ENCODE results near the gene C1orf167. TPM values are rescaled to one million over a fixed set of nuclear protein-coding genes. Genes with fewer than 3 reads are reported as not detected.

The C1orf167 gene
- total RNA-seq, 4 donors from 2014 or later, result 0.72 to 2.0 TPM; not detected in 2

DNA sequence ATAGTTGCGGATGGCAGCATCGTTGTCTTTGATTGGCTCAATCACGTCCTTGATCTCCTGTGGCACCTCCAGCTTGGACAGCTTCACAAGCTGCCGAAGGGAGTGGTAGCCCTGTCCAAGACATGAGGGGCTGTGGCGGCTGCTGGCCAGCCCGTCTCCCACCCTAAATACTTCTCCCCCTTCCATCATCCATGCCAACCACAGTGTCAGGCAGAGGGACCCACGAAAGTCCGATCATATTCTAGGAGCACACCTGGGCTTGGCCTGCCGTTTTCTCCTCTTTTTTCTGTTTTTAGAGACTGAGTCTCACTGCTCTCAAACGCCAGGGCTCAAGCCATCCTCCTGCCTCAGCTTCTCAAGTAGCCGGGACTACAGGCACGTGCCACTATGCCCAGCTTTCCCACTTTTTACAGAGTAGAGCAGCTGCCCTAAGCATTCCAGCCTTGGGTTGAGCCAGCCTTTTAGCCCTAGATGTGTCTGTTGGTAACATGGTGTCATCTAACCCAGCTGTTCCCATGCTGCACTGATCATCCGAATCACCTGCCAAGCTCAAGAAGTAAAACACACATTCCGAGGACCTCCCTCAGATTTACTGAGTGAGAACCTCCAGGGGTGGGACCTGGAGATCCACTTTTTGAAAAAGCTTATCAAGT is 33.4 kb downstream of the C1orf167 start:
- ATAC-seq (ENCODE audit: low FRiP score), result no peak
- TF ChIP-seq, protein P1, sequence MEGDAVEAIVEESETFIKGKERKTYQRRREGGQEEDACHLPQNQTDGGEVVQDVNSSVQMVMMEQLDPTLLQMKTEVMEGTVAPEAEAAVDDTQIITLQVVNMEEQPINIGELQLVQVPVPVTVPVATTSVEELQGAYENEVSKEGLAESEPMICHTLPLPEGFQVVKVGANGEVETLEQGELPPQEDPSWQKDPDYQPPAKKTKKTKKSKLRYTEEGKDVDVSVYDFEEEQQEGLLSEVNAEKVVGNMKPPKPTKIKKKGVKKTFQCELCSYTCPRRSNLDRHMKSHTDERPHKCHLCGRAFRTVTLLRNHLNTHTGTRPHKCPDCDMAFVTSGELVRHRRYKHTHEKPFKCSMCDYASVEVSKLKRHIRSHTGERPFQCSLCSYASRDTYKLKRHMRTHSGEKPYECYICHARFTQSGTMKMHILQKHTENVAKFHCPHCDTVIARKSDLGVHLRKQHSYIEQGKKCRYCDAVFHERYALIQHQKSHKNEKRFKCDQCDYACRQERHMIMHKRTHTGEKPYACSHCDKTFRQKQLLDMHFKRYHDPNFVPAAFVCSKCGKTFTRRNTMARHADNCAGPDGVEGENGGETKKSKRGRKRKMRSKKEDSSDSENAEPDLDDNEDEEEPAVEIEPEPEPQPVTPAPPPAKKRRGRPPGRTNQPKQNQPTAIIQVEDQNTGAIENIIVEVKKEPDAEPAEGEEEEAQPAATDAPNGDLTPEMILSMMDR (IDR thresholded peaks at IDR 0.05), result no peak
- no peak for DNase-seq (ENCODE audit: low spot score)

DNA sequence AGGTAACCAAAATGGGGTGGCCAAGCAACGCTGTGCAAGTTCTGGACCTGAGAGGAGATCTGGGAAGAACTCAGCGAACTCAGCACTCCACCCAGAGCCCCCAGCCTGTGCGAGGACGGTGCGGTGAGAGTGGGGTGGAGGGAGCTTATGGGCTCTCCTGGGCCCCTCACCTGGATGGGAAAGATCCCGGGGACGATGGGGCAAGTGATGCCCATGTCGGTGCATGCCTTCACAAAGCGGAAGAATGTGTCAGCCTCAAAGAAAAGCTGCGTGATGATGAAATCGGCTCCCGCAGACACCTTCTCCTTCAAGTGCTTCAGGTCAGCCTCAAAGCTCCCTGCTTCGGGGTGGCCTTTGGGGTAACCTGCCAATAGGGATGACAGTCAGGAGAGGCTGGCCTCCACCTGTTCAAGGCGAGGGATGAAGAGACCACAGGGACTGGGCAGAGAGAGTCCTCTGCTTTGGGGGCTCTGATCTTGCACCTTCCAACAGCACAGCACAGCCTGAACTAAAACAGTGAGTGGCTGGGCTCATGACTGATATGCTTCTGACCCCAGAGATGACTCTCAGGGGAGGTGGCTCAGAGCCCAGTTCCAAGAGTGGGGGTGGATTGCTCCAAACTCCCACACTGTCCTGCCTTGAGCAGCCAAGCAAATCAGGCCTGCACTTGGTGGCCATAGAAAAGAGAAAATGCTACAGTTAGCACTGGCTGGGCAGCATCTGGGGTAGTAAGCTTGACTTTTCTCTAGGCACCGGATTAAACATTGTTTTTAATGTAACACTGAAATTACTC is 34.2 kb downstream of the C1orf167 start:
- ATAC-seq (ENCODE audit: low FRiP score) (peak; percentile 20), DNase-seq (ENCODE audit: low spot score) (no peak)
- TF ChIP-seq, protein P1 (IDR thresholded peaks at IDR 0.05), result no peak

DNA sequence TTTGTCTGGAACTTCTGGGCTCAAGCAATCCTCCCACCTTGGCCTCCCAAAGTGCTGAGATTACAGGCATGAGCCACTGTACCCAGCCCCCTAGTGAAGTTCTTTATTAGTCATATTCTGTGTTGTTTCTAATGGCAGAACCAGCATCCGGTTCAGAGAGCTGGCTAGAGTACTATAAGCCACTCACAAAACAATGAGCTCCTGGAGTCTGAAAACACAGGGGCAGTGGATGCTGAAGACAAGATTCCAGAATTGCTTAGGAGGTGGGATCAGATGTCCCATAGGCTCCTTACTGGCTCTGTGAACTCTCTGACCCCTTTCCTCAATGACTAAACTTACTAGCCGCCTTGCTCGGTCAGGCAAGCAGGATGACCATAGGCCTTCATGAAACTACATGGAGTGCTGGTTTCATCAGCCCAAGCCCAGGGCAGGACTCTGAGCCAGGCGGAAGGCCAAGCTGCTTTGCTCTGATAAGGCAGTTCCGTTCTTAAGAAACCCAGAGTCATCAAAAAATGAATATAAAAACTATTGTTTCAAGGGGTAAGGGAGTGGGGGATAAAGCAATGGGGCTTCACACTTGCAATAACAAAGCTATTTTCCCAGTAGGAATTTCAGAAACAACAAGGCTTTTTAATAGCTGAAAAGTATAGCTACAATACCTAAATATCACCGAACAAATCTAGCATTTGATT is 35.7 kb downstream of the C1orf167 start:
- ATAC-seq (ENCODE audit: low FRiP score), result peak; percentile 45
- no peak for DNase-seq (ENCODE audit: low spot score)
- TF ChIP-seq, protein P1 (IDR thresholded peaks at IDR 0.05), result no peak

DNA sequence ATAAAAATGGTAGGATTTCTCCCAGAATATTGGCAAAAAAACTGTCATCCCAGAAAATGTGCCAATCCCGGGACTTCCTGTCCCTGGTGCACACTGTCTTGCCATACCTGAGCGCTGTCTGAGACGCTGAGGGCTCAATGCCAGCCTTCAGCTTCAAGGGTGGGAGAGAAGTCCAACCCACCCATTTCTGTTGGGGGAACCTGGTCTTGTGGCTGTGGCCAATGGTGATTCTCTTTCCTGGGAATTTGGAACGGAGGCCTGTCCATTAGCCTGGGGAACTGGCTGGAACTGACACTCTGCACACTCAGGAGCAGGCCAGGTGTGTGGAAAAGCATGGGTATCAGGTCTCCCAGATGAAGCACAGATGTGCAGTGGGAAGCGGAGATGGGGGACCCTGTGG is 37.1 kb downstream of the C1orf167 start:
- DNase-seq (ENCODE audit: low spot score) (no peak), ATAC-seq (ENCODE audit: low FRiP score) (no peak)
- TF ChIP-seq, protein P1 (IDR thresholded peaks at IDR 0.05), result no peak

DNA sequence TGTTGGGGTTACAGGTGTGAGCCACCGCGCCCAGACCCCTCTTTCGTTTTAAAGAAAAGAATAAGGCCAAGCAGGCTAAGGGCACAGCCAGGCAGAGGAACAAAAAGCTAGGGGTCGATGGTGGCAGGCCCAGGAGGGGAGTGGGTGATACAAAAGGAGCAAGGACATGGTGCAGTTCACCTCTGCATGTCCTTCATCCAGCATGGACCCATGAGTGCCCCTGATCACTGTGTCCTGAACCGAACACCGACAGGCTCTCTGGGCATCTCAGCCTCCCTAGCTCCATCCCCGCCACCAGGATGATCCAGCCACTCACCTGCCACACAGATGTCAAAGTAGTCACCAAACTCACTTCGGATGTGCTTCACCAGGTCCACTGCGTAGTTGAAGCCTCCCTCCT is 37.9 kb downstream of the C1orf167 start:
- DNase-seq (ENCODE audit: low spot score) (no peak), ATAC-seq (ENCODE audit: low FRiP score) (no peak)
- TF ChIP-seq, protein P1 (IDR thresholded peaks at IDR 0.05), result no peak

DNA sequence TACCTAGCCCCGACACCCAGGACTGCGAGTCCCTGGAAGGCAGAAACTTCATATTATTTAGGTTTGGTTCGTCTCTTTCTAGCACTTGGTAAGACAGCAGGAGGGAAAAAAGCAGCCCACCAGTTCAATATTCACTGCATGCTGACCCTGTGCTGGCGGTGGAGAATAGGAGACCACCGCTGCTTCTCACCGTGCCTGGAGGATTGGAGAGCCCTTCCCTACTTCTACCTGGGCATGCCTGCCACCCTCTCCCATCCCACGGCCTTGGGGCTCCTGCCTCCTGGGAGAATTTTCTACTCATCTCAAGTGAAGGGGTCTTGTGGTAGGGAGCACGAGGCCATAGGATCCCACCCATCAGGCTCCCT is 38.4 kb downstream of the C1orf167 start:
- DNase-seq (ENCODE audit: low spot score) (no peak), ATAC-seq (ENCODE audit: low FRiP score) (no peak)
- TF ChIP-seq, protein P1 (IDR thresholded peaks at IDR 0.05), result no peak

Data from omental fat pad (tissue), 4 donors.